K562 (cell line): ENCODE data around the gene NEUROG1. TPM values are rescaled to one million over a fixed set of nuclear protein-coding genes. Genes with fewer than 3 reads are reported as not detected.

Experiments
- ATAC-seq: fragments of 200-7000 bp; cut with Tn5 transposase; 3 replicates; pipeline ENCODE4 v1.9.1; 2020; ENCODE audit warnings: moderate library complexity
- BruUV-seq: library from RNA; stranded (reverse); fragments of 400-500 nt; replicated peaks from 2 replicates; lab custom pipeline; 2021; lab: Mats Ljungman, UMichigan
- CTCF ChIA-PET: fragments of 300-600 bp; formaldehyde crosslinking; extraction: SDS; loops from one replicate; lab custom pipeline; 2021; ENCODE audit warnings: low intra/inter-chr PET ratio; lab: Yijun Ruan, JAX
- POLR2A ChIA-PET: fragments of 300-600, 350-650 bp; sonication (Branson Sonifier 250); formaldehyde crosslinking; extraction: SDS; loops from one replicate; lab custom pipeline; 2021; ENCODE audit warnings: antibody characterized with exemption, inconsistent platforms; lab: Yijun Ruan, JAX
- DNase-seq, 4 experiments: peaks; one replicate each; pipeline versions ENCODE4 v3.0.0 to v3.0.0-alpha.2; 2011 to 2018; ENCODE audit warnings: low spot score in 3 of 4, mixed read lengths in 3 of 4; ENCODE audit errors: extremely low read depth in 1 of 4
- FAIRE-seq: peaks from 2 replicates; lab custom pipeline; 2011; peaks lifted over from hg19 to GRCh38; lab: Jason Lieb, UNC
- H2AFZ ChIP-seq: 2 replicates; pipeline ENCODE4 v1.6.0; 2011; ENCODE audit warnings: low read depth, low read length, control low read depth, inconsistent platforms
- H3K27ac ChIP-seq: fragments of 200-600 bp; 3 replicates; pipeline ENCODE4 v1.8.0; 2011; ENCODE audit warnings: low read depth, mild to moderate bottlenecking, control low read depth, inconsistent platforms, low read length, moderate library complexity, mixed read lengths; ENCODE audit errors: extremely low read depth
- H3K27me3 ChIP-seq, 2 experiments: fragments of 300-600 bp in 1 of 2; 2 replicates in 1 of 2; 3 replicates in 1 of 2; pipeline versions ENCODE4 v1.6.0 to v1.8.0; 2011; ENCODE audit warnings: inconsistent platforms in 2 of 2, low read length in 2 of 2, mild to moderate bottlenecking in 1 of 2, mixed read lengths in 1 of 2, moderate library complexity in 1 of 2; ENCODE audit not compliant: control insufficient read depth in 2 of 2, insufficient read depth in 2 of 2
- H3K36me3 ChIP-seq: fragments of 300-600 bp; 3 replicates; pipeline ENCODE4 v1.8.0; 2011; ENCODE audit warnings: mild to moderate bottlenecking, low read length, inconsistent platforms; ENCODE audit not compliant: control insufficient read depth, insufficient read depth
- H3K4me1 ChIP-seq, 2 experiments: fragments of 200-600 bp in 1 of 2; replicated peaks in 1 of 2; 2 replicates in 1 of 2; 3 replicates in 1 of 2; pipeline versions ENCODE4 v1.5.1 to v1.8.0; 2011; ENCODE audit warnings: inconsistent platforms in 2 of 2, low read length in 2 of 2, mild to moderate bottlenecking in 1 of 2, mixed read lengths in 1 of 2, moderate library complexity in 1 of 2; ENCODE audit not compliant: control insufficient read depth in 2 of 2, insufficient read depth in 2 of 2
- H3K4me2 ChIP-seq: 2 replicates; pipeline ENCODE4 v1.6.1; 2011; ENCODE audit warnings: low read length, control low read depth, inconsistent platforms, mixed read lengths; ENCODE audit not compliant: insufficient read depth
- H3K4me3 ChIP-seq: fragments of 200-600 bp; sonication (generic), shearing (Covaris generic); 2 replicates; pipeline ENCODE4 v1.5.1; 2016; ENCODE audit warnings: control low read depth, inconsistent platforms
- H3K79me2 ChIP-seq: fragments of 200-600 bp; 3 replicates; pipeline ENCODE4 v1.8.0; 2011; ENCODE audit warnings: low read length, inconsistent platforms; ENCODE audit not compliant: control insufficient read depth, insufficient read depth
- H3K9ac ChIP-seq, 2 experiments: 2 replicates each; pipeline versions ENCODE4 v1.6.0 to v1.6.1; 2011; ENCODE audit warnings: low read depth in 2 of 2, low read length in 2 of 2, control low read depth in 1 of 2, inconsistent platforms in 1 of 2, mild to moderate bottlenecking in 1 of 2, mixed read lengths in 1 of 2; ENCODE audit not compliant: insufficient read depth in 1 of 2
- H3K9me1 ChIP-seq: one replicate; pipeline ENCODE4 v1.6.0; 2011; ENCODE audit warnings: inconsistent platforms, mild to moderate bottlenecking, low read length, moderate library complexity; ENCODE audit not compliant: control insufficient read depth, insufficient read depth
- H3K9me3 ChIP-seq: replicated peaks from 2 replicates; pipeline ENCODE4 v1.5.1; 2011; ENCODE audit warnings: low read depth, low read length, inconsistent platforms; ENCODE audit not compliant: control insufficient read depth, insufficient read depth
- H4K20me1 ChIP-seq: replicated peaks from 2 replicates; pipeline ENCODE4 v1.6.1; 2011; ENCODE audit warnings: low read length, inconsistent platforms, mixed read lengths; ENCODE audit not compliant: control insufficient read depth, insufficient read depth
- BRF1 ChIP-seq: IDR thresholded peaks from 3 replicates; pipeline ENCODE4 v1.6.1; 2011; ENCODE audit warnings: borderline replicate concordance, mild to moderate bottlenecking; ENCODE audit not compliant: insufficient read length; ENCODE audit errors: extremely low read depth
- CHD1 ChIP-seq: fragments of 200-600 bp; sonication (generic); IDR thresholded peaks from one replicate; pipeline ENCODE4 v1.6.1; 2012; ENCODE audit warnings: mild to moderate bottlenecking, moderate library complexity, low read length, inconsistent platforms
- COPS2 ChIP-seq: fragments of 450-650 bp; conservative IDR thresholded peaks from 2 replicates; pipeline ENCODE4 v1.6.1; 2016; ENCODE audit warnings: mild to moderate bottlenecking, moderate library complexity
- GTF2E2 ChIP-seq: fragments of 200-800 bp; sonication (Bioruptor generic); IDR thresholded peaks from 2 replicates; pipeline ENCODE4 v1.6.1; 2016; ENCODE audit warnings: missing genetic modification characterization, missing compliant biosample characterization
- HDGF ChIP-seq: fragments of 450-650 bp; IDR thresholded peaks from 2 replicates; pipeline ENCODE4 v1.6.1; 2016
- MAZ ChIP-seq, 2 experiments: fragments of 450-650 bp in 1 of 2; sonication (generic) in 1 of 2; formaldehyde crosslinking; IDR thresholded peaks in 1 of 2; conservative IDR thresholded peaks in 1 of 2; 2 replicates each; pipeline versions ENCODE4 v1.4.0 to v1.5.0; 2020; ENCODE audit warnings: mild to moderate bottlenecking in 1 of 2, missing genetic modification reagents in 1 of 2
- NELFE ChIP-seq: IDR thresholded peaks from 2 replicates; pipeline ENCODE4 v1.6.1; 2011; ENCODE audit warnings: mild to moderate bottlenecking; ENCODE audit not compliant: insufficient read depth, insufficient read length
- NFRKB ChIP-seq: fragments of 450-650 bp; IDR thresholded peaks from 2 replicates; pipeline ENCODE4 v1.6.1; 2016; ENCODE audit warnings: low read depth
- PPARD ChIP-seq: fragments of 250-450 bp; sonication (Bioruptor Pico); IDR thresholded peaks from 2 replicates; pipeline ENCODE4 v1.8.0; 2022; ENCODE audit warnings: inconsistent platforms, mild to moderate bottlenecking, moderate library complexity
- ZBTB8A ChIP-seq: fragments of 450-650 bp; IDR thresholded peaks from 2 replicates; pipeline ENCODE4 v1.6.1; 2018; ENCODE audit warnings: mild to moderate bottlenecking, moderate library complexity; ENCODE audit not compliant: partially characterized antibody
- ZEB2 ChIP-seq: fragments of 450-650 bp; IDR thresholded peaks from 2 replicates; pipeline ENCODE4 v1.6.1; 2016
- ZNF507 ChIP-seq: conservative IDR thresholded peaks from 2 replicates; pipeline ENCODE4 v1.6.1; 2017; ENCODE audit warnings: missing genetic modification characterization, missing compliant biosample characterization
- ZNF57 ChIP-seq: fragments of 450-650 bp; formaldehyde crosslinking; IDR thresholded peaks from 2 replicates; pipeline ENCODE4 v1.4.0; 2020; ENCODE audit warnings: mild to moderate bottlenecking, moderate library complexity
- ZNF75A ChIP-seq: fragments of 450-650 bp; formaldehyde crosslinking; IDR thresholded peaks from 2 replicates; pipeline ENCODE4 v1.4.0; 2020; ENCODE audit warnings: mild to moderate bottlenecking
- whole genome bisulfite sequencing: fragments of 100-300 bp; shearing (Covaris generic); methylation state at CpG from one replicate; pipeline ENCODE4 v1.1.6; 2016; ENCODE audit warnings: low coverage, mixed read lengths; ENCODE audit not compliant: insufficient coverage; ENCODE audit errors: missing lambda C conversion rate; 5-methylcytosine and 5-hydroxymethylcytosine counted together
- in situ Hi-C: fragments of 300-500 bp; cut with MboI; formaldehyde crosslinking; loops from 4 replicates; pipeline ENCODE4 v1.15.0; 2018; ENCODE audit warnings: inconsistent platforms, mixed read lengths
- intact Hi-C: fragments of 100-400 bp; cut with micrococcal nuclease; formaldehyde crosslinking; loops from 2 replicates; pipeline ENCODE4 v1.14.2; 2022
- polyA plus RNA-seq, 8 experiments: library from polyadenylated mRNA; depleted of rRNA in 4 of 8; stranded (reverse) in 5 of 8; unstranded in 3 of 8; fragments of >200 nt; fragmentation: Nextera tagmentation in 2 of 8; fragmentation: Illumina TruSeq in 1 of 8; extraction: Ambion mirVana in 2 of 8; extraction: Trizol in 1 of 8; gene quantifications; 2 replicates each; pipeline versions ENCODE4 v1.2.1 to v1.2.3, GENCODE V29; 2011 to 2014; ENCODE audit warnings: inconsistent platforms in 1 of 8, missing spikeins in 1 of 8
- total RNA-seq, 7 experiments: library from RNA; depleted of rRNA in 6 of 7; stranded (reverse); fragments of >200 nt in 6 of 7; fragmentation: Illumina TruSeq in 2 of 7; extraction: Trizol in 2 of 7; gene quantifications; 2 replicates each; pipeline versions ENCODE4 v1.2.1 to v1.2.3, GENCODE V29; 2011 to 2021; ENCODE audit warnings: low replicate concordance in 1 of 7
- TF ChIP-seq, protein P1 (sequence below): sonication (generic); formaldehyde crosslinking; IDR thresholded peaks from 2 replicates; pipeline ENCODE4 v1.8.0; 2022; ENCODE audit warnings: mild to moderate bottlenecking, missing genetic modification reagents
- TF ChIP-seq, protein P2 (sequence below): fragments of 450-650 bp; IDR thresholded peaks from 2 replicates; pipeline ENCODE4 v1.6.1; 2016; ENCODE audit warnings: missing biosample characterization, missing genetic modification characterization
- TF ChIP-seq, protein P3 (sequence below), 2 experiments: fragments of 450-650 bp in 1 of 2; sonication (generic) in 1 of 2; formaldehyde crosslinking; conservative IDR thresholded peaks; 2 replicates each; pipeline versions ENCODE4 v1.4.0 to v1.8.1; 2020 to 2022; ENCODE audit warnings: mild to moderate bottlenecking in 1 of 2, missing genetic modification reagents in 1 of 2
- TF ChIP-seq, protein P4 (sequence below): fragments of 450-650 bp; IDR thresholded peaks from 2 replicates; pipeline ENCODE4 v1.6.1; 2014; ENCODE audit warnings: low read depth, mild to moderate bottlenecking, moderate library complexity, borderline replicate concordance

Gene NEUROG1
- total and polyA plus RNA-seq, 9 of the 15 experiments (the other 6 are each of a cell fraction or from before 2014, with no cell fraction given), result not detected

DNA sequence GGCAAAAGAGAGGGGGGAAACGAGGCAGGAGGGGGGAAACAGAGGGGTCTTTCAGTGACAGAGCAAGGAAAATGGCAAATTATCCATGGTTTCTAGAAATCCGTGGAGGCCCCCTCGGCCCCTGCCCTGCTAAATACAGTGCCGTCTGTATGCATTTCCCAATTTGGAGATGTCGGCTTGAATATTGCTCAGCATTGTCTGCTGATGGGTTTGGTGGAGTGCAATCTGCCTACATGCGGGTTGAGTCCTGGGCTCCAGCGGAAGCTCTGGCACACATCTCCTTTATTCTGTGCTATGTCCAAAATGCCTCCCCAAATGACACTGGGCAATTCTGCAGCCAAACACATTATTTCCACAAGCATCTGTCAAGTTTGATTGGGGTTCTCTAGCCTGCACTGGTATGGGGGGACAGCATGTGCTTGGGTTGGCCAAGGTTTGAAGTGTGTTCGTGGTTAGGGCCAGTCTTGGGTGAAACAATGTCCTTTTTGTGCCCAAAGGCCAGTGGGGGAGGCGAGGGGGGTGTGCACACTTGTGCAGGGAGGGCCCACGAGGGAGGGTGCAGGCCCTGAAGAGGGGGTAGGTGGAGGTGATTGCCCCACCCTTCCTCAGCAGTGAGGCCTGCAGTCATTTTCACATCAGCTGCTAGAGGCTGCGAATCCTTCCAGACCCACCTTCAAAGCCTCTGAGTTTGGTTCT, 6.2 kb upstream of the NEUROG1 start (continued):
- TF ChIP-seq ZBTB8A (no peak), ZEB2 (no peak), ZNF75A (CRISPR knock-in tag) (no peak), BRF1 (no peak), CHD1 (no peak), GTF2E2 (tag) (no peak)
- TF ChIP-seq, protein P1, sequence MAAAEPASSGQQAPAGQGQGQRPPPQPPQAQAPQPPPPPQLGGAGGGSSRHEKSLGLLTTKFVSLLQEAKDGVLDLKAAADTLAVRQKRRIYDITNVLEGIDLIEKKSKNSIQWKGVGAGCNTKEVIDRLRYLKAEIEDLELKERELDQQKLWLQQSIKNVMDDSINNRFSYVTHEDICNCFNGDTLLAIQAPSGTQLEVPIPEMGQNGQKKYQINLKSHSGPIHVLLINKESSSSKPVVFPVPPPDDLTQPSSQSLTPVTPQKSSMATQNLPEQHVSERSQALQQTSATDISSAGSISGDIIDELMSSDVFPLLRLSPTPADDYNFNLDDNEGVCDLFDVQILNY (CRISPR knock-in tag), result no peak
- TF ChIP-seq, protein P2, sequence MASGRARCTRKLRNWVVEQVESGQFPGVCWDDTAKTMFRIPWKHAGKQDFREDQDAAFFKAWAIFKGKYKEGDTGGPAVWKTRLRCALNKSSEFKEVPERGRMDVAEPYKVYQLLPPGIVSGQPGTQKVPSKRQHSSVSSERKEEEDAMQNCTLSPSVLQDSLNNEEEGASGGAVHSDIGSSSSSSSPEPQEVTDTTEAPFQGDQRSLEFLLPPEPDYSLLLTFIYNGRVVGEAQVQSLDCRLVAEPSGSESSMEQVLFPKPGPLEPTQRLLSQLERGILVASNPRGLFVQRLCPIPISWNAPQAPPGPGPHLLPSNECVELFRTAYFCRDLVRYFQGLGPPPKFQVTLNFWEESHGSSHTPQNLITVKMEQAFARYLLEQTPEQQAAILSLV, result no peak

DNA sequence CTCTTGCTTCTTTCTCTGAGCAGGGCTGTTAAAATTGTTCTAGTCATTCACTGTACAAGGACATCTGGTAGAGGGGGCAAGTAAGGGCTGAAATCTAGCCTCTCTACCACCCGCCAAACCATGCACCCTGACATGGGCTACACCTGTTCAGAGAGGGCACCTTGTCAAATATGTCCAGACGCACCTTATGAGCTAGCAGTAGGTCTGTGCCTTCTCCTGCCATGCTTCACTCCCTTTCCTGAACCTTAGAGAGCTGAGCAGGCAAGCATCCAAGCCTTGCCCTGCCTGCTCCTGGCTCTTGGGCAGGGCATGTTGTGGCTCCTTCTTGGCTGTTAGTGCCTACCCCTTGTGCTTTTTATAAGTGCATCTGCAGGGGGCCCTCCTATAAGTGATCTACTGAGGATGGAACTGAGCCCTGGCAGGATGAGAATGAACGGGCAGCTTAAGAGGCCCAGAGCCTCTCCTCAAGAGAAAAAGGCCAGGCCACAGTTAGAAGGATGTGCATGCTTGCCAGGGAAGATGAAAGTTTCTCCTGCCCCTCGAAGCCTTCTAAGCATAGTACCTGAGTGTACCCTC, 3.8 kb upstream of the NEUROG1 start:
- H3K9ac ChIP-seq, result no peak overlapping the region
- intact Hi-C loops, result no loop called here
- WGBS, result 0% methylated on average over 4 of the region's 4 CpGs
- H3K4me1 ChIP-seq, result peaks cover 0 to 7% of the 10 kb centered on the region in 2 experiments; a peak in 1 of 5 replicates
- ChIA-PET CTCF (no interaction called here), POLR2A (no interaction called here)
- no peak for FAIRE-seq
- no peak overlapping the region for H2AFZ ChIP-seq
- H3K27ac ChIP-seq, result no peak overlapping the region
- ATAC-seq, result no peak
- H3K79me2 ChIP-seq, result no peaks in the 10 kb centered on the region
- in situ Hi-C loops, result no loop called here
- H4K20me1 ChIP-seq, result no peaks in the 10 kb centered on the region
- no peaks in the 10 kb centered on the region for H3K9me1 ChIP-seq
- no peak overlapping the region for H3K4me3 ChIP-seq
- no TSS peak for BruUV-seq
- no peaks in the 10 kb centered on the region for H3K9me3 ChIP-seq
- H3K36me3 ChIP-seq, result no peaks in the 10 kb centered on the region
- H3K27me3 ChIP-seq, result 0 out of 5 replicates have a peak, but pooled peaks cover 0 to 3% of the 10 kb centered on the region in 2 experiments
- no peak overlapping the region for H3K4me2 ChIP-seq
- no peak for DNase-seq
- no peak for TF ChIP-seq ZNF57
- no peak for TF ChIP-seq NFRKB
- TF ChIP-seq, protein P3, sequence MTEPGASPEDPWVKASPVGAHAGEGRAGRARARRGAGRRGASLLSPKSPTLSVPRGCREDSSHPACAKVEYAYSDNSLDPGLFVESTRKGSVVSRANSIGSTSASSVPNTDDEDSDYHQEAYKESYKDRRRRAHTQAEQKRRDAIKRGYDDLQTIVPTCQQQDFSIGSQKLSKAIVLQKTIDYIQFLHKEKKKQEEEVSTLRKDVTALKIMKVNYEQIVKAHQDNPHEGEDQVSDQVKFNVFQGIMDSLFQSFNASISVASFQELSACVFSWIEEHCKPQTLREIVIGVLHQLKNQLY (CRISPR knock-in tag; conservative IDR thresholded peaks at IDR 0.05), result no peak
- no peak for TF ChIP-seq ZNF507 (tag)
- TF ChIP-seq MAZ (CRISPR knock-in tag; conservative IDR thresholded peaks at IDR 0.05 in 1 of 2, IDR thresholded peaks at IDR 0.05 in 1 of 2), result no peak
- no peak for TF ChIP-seq HDGF
- TF ChIP-seq PPARD (CRISPR knock-in tag), result no peak
- TF ChIP-seq, protein P4, sequence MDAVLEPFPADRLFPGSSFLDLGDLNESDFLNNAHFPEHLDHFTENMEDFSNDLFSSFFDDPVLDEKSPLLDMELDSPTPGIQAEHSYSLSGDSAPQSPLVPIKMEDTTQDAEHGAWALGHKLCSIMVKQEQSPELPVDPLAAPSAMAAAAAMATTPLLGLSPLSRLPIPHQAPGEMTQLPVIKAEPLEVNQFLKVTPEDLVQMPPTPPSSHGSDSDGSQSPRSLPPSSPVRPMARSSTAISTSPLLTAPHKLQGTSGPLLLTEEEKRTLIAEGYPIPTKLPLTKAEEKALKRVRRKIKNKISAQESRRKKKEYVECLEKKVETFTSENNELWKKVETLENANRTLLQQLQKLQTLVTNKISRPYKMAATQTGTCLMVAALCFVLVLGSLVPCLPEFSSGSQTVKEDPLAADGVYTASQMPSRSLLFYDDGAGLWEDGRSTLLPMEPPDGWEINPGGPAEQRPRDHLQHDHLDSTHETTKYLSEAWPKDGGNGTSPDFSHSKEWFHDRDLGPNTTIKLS, result no peak
- TF ChIP-seq NELFE, result no peak
- TF ChIP-seq COPS2, result no peak
